GM12878 (cell line): Measurements from ENCODE around the gene ZNF511.

ENCODE experiments used
- EZH2 ChIP-seq: IDR thresholded peaks from 2 replicates; pipeline ENCODE4 v1.6.1; 2012; ENCODE audit warnings: low read depth, mild to moderate bottlenecking, control low read depth, inconsistent platforms, low read length, borderline replicate concordance; ENCODE audit not compliant: control insufficient read depth
- RFX5 ChIP-seq: IDR thresholded peaks from 2 replicates; pipeline ENCODE4 v1.6.1; 2011; ENCODE audit warnings: low read depth, low read length, improper control_type of control experiment
- TCF7 ChIP-seq: IDR thresholded peaks from 2 replicates; pipeline ENCODE4 v1.6.1; 2014; ENCODE audit warnings: antibody characterized with exemption, borderline replicate concordance

DNA sequence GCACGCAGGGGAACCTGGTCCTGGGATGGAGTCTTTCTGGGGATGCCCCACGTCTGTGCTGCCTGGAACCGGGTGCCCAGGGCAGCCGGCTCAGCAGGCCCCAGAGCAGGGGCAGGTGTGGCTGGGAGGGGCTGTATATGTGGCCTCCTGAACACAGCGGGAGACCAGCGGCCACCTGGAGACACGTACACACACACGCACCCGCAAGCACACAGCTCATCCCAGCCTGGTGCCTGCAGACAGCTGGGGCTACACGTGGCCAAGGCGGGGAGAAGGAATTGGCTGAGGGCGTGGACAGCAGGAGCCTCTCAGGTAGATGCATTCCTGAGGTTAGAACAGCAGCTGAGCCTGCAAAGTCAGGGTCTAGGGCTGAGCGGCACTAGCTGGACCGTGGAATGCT, 46.0 kb upstream of the ZNF511 start:
- TF ChIP-seq RFX5 = no peak
- no peak for TF ChIP-seq TCF7
- TF ChIP-seq EZH2 = no peak
